GF-D8 (cell line): ENCODE data around the gene IPCEF1.
"Not testable (repeated sequence)": the region's sequence is repeated elsewhere in the genome, so short reads cannot be mapped to it uniquely, and the experiment has no call there.

Experiments used
- DNase-seq: peaks from one replicate; lab custom pipeline; 2025; lab: John Stamatoyannopoulos, UW

Gene IPCEF1

DNA sequence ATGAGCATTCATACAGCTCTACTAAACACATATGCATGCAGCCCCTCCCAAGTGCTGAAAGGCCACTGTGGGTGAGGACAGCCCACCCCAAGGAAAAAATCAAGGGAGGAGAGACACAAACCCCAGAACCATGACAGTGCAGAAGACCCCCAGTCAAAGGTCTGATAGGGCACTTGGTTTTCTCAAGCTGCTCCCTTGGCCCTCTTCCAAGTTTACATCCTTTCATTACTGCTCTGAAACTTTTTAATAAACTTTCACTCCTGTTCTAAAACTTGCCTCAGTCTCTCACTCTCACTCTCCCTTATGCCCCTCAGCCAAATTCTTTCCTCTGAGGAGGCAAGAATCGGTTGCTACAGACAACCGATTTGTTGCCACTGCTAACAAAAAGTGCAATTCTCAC lies 24.9 kb downstream of the IPCEF1 start:
- DNase-seq: no peak

DNA sequence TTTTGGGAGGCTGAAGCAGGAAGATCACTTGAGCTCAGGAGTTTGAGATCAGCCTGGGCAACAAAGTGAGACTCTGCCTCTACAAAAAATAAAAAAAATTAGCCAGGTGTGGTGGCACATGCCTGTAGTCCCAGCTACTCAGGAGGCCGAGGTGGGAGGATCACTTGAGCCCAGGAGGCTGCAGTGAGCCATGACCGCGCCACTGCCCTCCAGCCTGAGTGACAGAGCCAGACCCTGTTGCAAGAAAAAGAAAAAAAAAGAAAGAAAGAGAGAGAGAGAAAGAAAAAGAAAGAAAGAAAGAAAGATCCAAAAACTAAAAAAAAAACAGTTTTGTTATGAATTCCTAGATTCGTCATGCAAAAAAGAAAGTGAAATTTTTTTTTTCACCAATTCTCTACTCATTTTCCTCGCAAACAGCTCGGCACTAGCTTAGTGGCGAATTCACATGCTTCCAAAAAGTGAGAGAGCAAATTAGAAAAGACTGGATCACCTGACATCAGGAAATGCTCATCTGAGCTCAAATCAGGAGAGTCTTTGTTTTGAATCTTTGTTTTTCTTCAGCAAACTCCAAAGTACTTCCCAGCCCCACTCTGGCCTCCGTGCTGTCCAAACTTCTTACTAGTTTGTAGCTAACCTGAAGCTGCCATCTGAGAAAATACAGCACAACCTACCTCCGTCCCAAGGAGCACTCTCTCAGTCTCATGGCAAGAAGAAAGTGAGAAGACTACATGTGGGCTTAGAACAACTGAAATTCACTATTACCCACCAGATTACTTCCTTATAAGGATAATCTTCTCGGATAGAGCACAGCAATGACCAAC lies 27.0 kb downstream of the IPCEF1 start:
- no peak for DNase-seq

DNA sequence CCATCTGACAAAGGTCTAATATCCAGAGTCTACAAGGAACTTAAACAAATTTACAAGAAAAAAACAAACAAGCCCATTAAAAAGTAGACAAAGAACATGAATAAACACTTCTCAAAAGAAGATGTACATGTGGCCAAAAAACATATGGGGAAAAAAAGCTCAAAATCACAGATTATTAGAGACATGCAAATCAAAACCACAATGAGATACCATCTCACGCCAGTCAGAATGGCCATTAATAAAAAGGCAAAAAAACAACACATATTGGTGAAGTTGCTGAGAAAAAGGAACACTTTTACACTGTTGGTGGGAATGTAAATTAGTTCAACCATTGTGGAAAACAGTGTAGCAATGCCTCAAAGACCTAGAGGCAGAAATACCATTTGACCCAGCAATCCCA lies 29.3 kb downstream of the IPCEF1 start:
- not testable (repeated sequence) for DNase-seq

DNA sequence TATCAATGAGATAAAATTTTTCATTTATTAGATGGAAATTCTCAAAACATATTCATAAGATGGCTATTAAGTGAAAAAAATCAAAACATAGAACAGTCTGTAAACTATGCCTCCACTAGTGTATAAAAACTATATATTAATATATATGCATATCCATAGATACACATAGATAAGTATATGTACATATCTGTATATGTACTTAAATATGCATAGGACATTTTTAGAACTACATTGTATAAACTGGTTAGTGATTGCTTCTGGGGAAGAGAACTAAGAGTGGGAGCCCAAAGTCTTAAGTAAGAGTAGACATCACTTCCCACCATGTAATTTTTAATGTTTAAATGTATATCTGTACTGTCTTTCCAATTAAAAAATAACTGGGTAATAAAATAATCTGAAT lies 31.5 kb downstream of the IPCEF1 start:
- DNase-seq: no peak

DNA sequence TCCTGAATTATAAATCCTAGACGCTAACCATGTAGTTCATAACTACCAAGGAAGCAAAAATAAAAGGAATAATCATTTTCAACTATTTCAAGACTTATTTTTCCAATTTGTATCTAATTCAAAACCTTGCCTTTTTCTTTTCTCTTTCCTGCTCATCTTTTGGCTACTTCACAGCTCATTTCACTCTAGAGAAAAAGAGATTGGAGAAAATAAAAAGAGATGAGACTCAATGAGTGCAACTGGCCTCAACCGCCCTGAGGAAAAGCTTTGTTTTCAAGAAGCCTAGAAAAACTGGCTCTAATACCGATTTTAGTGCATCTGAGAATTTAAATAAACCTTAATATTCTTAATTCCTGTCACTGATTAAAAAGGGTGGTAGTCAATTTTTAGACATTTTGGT lies 36.4 kb downstream of the IPCEF1 start:
- DNase-seq: no peak

DNA sequence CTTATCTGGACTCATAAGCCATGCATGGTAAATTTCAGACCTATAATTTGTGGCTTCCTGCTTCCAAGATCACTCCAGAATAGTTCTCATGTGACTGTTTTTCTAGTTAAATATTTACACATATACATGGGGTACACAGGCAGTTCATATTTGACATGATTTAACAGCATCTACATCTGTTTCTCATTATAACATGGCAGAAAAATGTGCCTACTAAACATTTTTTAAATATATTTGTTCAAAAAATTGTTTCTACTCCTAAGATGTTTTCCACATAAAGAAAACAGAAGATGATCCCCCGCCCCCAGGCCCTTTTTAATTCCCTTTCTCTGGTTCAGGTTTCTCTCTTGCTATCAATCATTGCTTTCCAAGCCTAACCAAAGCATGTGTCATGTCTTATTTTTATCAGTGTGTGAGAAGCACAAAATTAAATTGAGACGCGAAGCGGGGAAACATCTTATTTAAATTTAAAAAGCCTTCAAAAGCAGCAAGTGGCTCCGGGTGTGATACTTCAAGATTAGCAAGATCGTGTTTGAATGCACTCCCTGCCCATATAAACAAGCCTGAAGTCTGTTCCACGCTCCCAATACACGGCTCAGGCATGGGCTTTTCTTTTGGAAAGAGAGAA lies 37.3 kb downstream of the IPCEF1 start:
- DNase-seq: no peak

DNA sequence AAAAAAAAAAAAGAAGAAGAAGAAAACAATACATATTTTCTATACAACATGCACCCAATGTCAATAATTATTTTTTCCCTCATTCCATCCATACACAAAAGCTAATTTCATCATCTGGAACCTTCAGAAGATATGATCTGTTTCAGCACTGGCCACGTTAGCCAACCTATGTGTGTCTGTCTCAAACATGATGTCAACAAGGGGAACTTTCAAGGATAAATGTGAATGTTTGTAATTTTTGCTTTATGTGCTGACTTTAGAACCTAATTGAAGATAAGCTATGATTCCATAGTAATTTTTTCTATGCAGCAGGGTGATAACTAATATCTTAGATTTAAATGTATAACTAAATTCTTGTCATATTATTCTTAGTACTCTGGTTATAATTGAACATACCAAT lies 37.9 kb downstream of the IPCEF1 start:
- DNase-seq: no peak

DNA sequence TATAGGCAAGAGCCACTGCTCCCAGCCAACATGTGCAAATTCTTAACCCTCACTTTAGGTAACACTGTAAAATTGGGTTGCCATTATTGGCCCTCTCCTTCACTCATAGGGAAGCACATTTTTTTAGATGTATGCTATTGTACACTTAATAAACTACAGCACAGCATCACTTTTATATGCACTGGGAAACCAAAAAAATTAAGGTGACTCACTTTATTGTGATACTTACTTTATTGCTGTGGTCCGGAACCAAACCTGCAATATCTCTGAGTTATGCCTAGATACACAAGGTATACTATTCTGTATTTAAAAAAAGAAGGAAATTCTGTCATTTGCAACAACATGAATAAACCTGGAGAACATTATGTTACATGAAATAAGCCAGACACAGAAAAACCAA lies 40.5 kb downstream of the IPCEF1 start:
- DNase-seq: no peak

DNA sequence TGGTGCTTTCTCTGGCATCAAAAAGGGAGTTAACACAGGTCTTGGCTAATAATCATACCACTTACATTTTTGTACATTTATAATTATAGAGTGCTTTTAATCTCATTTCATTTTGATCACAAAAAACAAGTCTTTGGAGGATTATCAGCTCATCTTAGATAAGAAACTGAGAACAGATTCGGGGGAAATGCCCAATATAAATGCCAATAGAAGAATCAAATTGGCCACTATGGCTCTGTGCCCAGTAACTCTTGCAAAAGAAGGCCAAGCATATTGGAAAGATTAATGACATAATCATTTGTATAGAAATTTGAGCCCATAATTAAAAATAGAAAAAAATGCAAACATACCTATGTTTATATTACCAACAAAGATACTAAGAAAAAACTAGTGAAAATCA lies 42.5 kb downstream of the IPCEF1 start:
- no peak for DNase-seq

DNA sequence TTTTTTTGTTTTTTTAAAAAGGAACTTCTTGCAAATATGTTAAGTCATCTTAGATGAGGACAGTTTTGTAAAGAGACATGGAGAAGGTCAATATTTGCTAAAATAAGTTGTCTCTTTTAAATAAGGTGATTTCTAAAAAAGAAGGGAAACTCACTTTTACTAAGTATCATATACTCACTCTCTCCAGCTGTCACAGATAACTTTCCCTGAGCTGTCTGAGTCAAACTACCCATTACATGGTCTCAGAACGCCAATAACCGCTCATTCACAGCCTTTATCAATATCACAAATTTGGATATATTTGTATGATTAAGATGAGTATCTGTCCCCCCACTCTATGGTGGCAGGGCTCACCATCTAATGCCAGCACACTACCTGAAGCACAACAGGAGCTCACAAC lies 47.6 kb downstream of the IPCEF1 start:
- no peak for DNase-seq

DNA sequence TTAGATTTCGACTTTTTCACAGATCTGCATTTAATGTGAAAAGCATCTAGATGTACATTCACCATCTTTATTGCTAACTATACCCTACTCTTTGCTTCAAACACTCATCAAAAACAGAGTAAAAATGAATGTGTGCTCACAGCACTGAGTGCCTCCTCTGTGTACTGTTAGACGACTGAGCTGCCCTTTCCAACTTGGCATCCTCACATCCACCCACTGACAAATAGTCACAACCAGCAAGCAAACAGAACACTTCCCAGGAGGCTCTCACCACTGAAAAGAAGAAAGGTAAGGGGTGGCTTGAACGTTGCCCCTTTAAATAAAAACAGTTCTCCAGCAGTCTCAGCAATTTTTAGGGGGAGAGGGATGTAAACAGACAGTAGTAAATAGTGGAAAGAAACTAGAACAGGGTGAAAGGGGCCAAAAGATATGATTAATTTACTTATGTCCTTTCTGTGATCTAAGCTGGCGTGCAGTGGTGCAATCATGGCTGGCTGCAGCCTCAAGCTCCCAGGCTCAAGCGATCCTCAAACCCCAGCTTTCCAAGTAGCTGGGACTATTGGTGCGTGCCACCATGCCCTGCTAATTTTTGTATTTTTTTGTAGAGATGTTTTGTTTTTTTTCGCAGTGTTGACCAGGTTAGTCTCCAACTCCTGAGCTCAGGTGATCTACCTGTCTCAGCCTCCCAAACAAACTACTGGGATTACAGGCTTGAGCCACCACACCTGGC lies 48.7 kb downstream of the IPCEF1 start:
- no peak for DNase-seq

DNA sequence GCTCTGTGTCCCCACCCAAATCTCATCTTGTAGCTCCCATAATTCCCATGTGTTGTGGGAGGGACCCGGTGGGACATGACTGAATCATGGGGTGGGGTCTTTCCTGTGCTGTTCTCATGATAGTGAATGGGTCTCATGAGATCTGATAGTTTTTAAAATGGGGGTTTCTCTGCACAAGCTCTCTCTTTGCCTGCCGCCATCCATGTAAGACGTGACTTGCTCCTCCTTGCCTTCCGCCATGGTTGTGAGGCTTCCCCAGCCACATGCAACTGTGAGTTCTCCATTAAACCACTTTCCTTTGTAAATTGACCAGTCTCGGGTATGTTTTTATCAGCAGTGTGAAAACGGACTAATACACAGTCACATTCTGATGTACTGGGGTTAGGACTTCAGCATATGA lies 49.5 kb downstream of the IPCEF1 start:
- not testable (repeated sequence) for DNase-seq

DNA sequence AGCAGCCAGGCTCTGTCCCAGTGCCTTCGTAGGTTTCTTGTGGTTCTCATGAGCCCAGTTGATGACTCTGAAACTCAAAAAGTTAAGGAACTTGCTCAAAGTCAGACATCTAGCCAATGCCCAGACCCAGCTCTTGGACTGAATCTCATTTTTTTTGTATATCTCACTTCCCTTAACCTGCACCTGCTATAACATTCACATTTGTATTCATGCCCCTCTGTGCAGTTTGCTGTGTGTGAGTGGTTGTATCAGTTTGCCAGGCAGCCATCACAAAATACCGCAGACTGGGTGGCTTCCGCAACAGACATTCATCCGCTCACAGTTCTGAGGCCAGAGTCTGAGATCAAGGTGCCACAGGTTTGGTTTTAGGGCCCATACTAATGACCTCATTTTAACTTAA lies 49.9 kb downstream of the IPCEF1 start:
- DNase-seq: no peak

DNA sequence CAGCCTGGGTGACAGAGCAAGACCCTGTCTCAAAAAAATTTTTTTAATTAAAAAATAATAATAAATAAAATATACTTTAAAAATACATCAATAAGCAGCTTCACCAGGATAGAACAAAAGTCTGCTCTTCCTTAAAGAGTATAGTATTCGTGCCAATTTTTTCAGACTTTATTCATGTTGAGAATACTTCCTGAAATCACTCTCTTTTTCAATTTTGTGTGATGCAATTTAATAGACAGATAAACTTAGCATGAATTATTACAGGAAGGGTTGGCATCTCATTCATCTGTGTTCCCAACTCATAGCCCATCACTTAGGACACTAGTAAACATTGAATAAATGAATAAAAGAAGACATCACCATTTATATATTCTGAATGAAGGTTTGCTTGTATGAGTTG lies 52.4 kb downstream of the IPCEF1 start:
- no peak for DNase-seq

DNA sequence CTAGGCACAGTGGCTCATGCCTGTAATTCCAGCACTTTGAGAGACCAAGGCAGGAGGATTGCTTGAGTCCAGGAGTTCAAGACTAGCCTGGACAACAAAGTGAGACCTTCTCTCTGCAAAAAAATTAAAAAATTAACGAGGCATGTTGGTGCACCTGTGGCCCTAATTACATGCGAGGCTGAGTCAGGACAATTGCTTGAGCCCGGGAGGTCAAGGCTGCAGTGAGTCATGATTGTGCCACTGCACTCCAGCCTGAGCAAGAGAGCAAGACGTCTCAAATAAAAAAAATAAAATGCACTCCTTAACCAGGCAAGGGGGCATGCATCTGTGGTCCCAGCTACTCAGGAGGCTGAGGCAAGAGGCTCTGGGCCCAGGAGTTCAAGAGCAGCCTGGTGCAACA lies 53.0 kb downstream of the IPCEF1 start:
- not testable (repeated sequence) for DNase-seq

DNA sequence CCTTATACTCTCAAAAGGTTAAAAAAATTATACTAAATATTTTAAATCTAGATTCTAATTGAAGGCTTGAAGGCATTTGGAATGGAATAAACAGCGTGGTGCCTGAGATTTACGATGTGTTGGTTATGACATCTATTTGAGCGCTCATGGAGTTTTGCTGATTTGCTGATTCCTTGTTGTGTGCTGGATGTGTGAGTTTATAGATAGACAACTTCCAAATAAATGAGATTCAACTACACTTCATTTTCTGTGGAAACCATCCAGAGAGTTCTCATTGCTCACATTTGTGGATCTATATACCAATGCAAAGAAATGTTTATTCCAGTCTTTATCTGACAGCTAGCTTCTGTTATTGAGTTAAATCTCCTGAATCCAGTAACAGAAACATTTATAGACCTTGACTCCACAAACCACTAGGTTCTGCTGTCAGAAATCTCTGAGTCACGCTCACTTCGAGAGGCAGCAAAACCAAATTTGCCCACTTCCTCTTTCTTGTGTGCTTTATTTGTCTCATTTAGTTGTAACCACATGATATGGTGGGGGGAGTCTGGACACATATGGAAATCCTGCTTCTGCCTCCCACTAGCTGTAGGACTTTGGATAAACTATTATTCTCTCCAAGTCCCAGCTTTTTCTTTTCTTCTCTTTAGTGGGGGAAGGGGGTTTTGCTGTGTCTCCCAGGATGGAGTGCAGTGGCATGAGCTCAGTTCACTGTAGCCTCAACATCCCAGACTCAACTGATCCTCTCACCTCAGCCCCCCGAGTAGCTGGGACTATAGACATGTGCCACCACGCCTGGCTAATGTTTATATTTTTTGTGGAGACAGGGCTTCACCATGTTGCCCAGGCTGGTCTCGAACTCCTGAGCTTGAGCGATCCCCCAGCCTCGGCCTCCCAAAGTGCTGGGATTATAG lies 54.5 kb downstream of the IPCEF1 start:
- peak; percentile 86 for DNase-seq

DNA sequence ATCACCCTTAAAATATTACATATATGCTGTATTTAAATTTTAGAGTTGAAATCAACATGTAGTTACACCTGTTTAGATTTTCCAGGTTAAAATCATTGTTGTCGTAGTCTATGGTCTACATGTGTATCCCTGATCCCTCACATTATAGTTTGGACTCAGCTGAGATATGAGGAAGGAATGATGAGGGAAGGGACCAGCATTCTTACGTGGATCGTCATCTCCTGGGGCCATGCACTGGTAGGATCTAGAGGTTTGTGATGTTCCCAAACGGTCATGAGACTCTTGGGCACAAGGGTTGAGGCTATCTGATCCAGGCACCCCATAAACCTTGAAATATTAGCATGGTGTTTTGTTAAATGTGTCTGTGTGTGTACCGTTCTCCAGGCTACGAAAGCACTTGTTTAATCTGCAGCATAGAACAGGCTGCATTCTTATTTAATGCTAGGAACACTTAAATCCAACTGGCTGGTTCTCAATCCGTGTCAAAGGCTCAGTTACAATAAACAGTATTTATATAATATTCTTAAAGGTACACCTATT lies 55.4 kb downstream of the IPCEF1 start:
- no peak for DNase-seq

DNA sequence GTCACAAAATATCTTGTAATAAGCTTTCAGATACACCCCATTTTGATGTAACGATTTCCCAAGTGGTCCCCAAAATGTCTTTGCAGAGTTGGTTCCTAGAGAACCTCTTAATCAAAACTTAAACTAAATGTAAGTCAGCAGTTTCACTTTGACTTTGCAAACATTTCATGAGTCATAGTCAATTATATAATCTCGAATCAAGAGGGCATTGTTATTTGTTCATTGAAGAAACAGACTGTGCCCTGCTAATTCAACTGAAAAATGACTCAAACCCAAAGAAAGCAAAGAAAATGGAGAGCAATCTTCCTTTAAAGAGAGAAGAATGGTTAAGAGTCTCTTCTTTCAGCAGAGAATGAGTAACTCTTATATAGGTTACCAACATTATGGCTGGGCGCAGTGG lies 58.3 kb downstream of the IPCEF1 start:
- no peak for DNase-seq

DNA sequence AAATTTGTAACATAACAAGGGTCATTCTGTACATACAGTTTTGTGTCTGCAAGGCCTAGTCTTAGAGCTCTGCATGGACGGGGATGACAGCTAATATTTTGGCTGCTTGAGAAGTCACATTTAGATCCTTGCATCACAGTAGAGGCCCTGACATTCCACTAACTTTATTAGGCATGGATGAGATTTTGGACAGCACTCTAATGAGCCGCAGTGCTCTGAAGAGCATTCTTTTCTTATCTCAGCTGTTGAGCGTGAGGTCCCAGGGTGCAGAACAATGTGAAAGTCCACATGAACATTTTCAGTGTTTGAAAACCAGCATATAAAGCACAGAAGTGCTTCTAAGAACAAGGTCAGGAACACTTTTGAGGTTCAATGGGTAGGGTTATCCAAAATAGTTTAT lies 58.9 kb downstream of the IPCEF1 start:
- no peak for DNase-seq

DNA sequence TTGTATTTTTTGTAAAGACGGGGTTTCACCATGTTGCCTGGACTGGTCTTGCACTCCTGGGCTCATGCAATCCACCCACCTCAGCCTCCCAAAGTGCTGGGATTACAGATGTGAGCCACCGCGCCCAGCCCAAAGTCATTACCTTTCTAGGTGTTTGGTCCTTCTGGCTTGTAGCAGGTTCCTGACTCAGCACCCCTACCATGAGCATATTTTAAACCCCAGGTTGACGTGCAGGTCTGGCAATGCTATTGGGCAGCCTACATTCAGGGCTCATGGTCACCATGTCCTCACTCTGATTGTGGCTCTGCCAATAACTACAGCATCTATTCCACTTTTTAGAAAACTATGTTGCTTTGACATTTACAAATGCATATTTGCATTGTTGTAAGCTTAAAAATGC lies 59.4 kb downstream of the IPCEF1 start:
- no peak for DNase-seq

DNA sequence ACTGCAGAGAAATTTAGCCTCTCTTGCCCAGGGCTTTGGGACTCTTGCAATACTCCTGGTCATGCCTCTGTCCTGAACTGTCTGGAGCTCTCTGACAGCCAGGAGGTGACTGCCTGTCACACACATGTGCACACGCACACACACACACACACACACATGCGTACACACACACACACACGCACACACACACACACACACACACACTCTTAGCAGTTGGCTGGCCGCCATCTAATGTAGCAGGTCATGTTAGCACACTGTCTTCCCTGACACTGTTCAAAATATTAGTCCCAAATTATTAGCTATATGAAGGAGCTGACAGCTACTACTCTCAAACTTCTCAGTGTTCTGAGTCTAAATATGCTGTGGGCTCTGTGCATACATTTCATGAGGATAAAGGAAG lies 60.9 kb downstream of the IPCEF1 start:
- no peak for DNase-seq
